MCF 10A (cell line): ENCODE results near the gene ACOT7. TPM values are rescaled to one million over a fixed set of nuclear protein-coding genes. Genes with fewer than 3 reads are reported as not detected.

Experiments
- BruUV-seq: library from RNA; stranded (reverse); fragments of 400-500 nt; replicated peaks from 2 replicates; lab custom pipeline; 2021; lab: Mats Ljungman, UMichigan
- CTCF ChIA-PET: fragments of 300-600 bp; sonication (Branson Sonifier 250); formaldehyde crosslinking; extraction: SDS; loops from one replicate; lab custom pipeline; 2021; ENCODE audit warnings: antibody characterized with exemption, inconsistent platforms; lab: Yijun Ruan, JAX
- POLR2A ChIA-PET: fragments of 300-600, 350-650 bp; sonication (Branson Sonifier 250); formaldehyde crosslinking; extraction: SDS; loops from one replicate; lab custom pipeline; 2020; ENCODE audit warnings: antibody characterized with exemption, inconsistent platforms; lab: Yijun Ruan, JAX
- DNase-seq: peaks from one replicate; pipeline ENCODE4 v3.0.0-alpha.2; 2018; ENCODE audit not compliant: unreplicated experiment
- H3K27ac Mint-ChIP-seq: one replicate; pipeline ENCODE4 v1.8.0; 2022; ENCODE audit warnings: mild to moderate bottlenecking, low read depth, mixed read lengths; ENCODE audit not compliant: unreplicated experiment
- H3K27me3 Mint-ChIP-seq: one replicate; pipeline ENCODE4 v1.8.0; 2022; ENCODE audit warnings: mixed read lengths; ENCODE audit not compliant: insufficient read depth, unreplicated experiment
- H3K36me3 Mint-ChIP-seq: one replicate; pipeline ENCODE4 v1.8.0; 2022; ENCODE audit warnings: mild to moderate bottlenecking, moderate library complexity, mixed read lengths; ENCODE audit not compliant: insufficient read depth, unreplicated experiment
- H3K4me1 Mint-ChIP-seq: one replicate; pipeline ENCODE4 v1.8.0; 2022; ENCODE audit warnings: mixed read lengths; ENCODE audit not compliant: insufficient read depth, unreplicated experiment
- H3K4me3 Mint-ChIP-seq: one replicate; pipeline ENCODE4 v1.8.0; 2022; ENCODE audit warnings: mild to moderate bottlenecking, moderate library complexity, mixed read lengths; ENCODE audit not compliant: unreplicated experiment
- H3K9me3 Mint-ChIP-seq: one replicate; pipeline ENCODE4 v1.8.0; 2022; ENCODE audit warnings: mixed read lengths; ENCODE audit not compliant: unreplicated experiment
- CTCF ChIP-seq: fragments of 200-600 bp; IDR thresholded peaks from one replicate; pipeline ENCODE4 v1.8.0; 2022; ENCODE audit warnings: antibody characterized with exemption, mild to moderate bottlenecking; ENCODE audit not compliant: unreplicated experiment
- intact Hi-C: fragments of 100-400 bp; cut with micrococcal nuclease; formaldehyde crosslinking; loops from 2 replicates; pipeline ENCODE4 v1.14.1; 2022
- total RNA-seq: library from RNA; stranded (reverse); gene quantifications from 2 replicates; pipeline ENCODE4 v1.2.3, GENCODE V29; 2022

ACOT7 gene
- total RNA-seq, 1 experiment from 2014 or later, result 117 TPM

- BruUV-seq, result no TSS peak
Measured at GRCh38 chr1:6409053-6409452, 15.5 kb upstream of the ACOT7 start.

GRCh38 chr1:6408023-6408422 lies 14.5 kb upstream of the ACOT7 start:
- BruUV-seq, result no TSS peak
- Mint-ChIP-seq H3K36me3 (no peaks in the 10 kb centered on the region), H3K27me3 (no peaks in the 10 kb centered on the region), H3K4me1 (peaks cover 10% of the 10 kb centered on the region), H3K4me3 (no peak overlapping the region), H3K27ac (no peak overlapping the region), H3K9me3 (no peaks in the 10 kb centered on the region)
- POLR2A ChIA-PET, result interaction anchor here (0.6 to 1.4 kb wide), 4 partner anchors 14 to 20 kb away, joined by 3 to 6 read pairs (median 4); partner anchors contain the start of gene ACOT7
- intact Hi-C loops, result no loop called here
- TF ChIP-seq CTCF, result no peak
- DNase-seq, result no peak
- CTCF ChIA-PET, result interaction anchor here (0.6 to 3.1 kb wide), 7 partner anchors 30 to 162 kb away, joined by 3 to 12 read pairs (median 4); no protein-coding TSS in a partner anchor

More at GRCh38 chr1:6409053-6409452, 15.5 kb upstream of the ACOT7 start:
- DNase-seq, result no peak
- POLR2A ChIA-PET, result interaction anchor here (0.7 to 1.1 kb wide), 3 partner anchors 19 to 87 kb away, joined by 3 to 4 read pairs (median 4); no protein-coding TSS in a partner anchor
- CTCF ChIA-PET, result interaction anchor here (1.4 to 3.1 kb wide), 3 partner anchors 28 to 163 kb away, joined by 4 to 12 read pairs (median 4); no protein-coding TSS in a partner anchor
- Mint-ChIP-seq H3K36me3 (no peaks in the 10 kb centered on the region), H3K9me3 (no peaks in the 10 kb centered on the region), H3K4me1 (peaks cover 11% of the 10 kb centered on the region), H3K27me3 (no peaks in the 10 kb centered on the region), H3K4me3 (no peak overlapping the region), H3K27ac (no peak overlapping the region)
- intact Hi-C loops, result no loop called here
- no peak for TF ChIP-seq CTCF

- no peak for DNase-seq
- Mint-ChIP-seq H3K27me3 (no peaks in the 10 kb centered on the region), H3K27ac (no peak overlapping the region), H3K4me3 (no peak overlapping the region), H3K9me3 (no peaks in the 10 kb centered on the region), H3K36me3 (no peaks in the 10 kb centered on the region), H3K4me1 (no peaks in the 10 kb centered on the region)
- intact Hi-C loops, result no loop called here
- POLR2A ChIA-PET, result interaction anchor here (0.6 to 2.5 kb wide), 5 partner anchors 16 to 155 kb away, joined by 3 to 9 read pairs (median 3); no protein-coding TSS in a partner anchor
- TF ChIP-seq CTCF, result no peak
- CTCF ChIA-PET, result interaction anchor here (0.7 to 10.2 kb wide), 10 partner anchors 12 to 154 kb away, joined by 3 to 188 read pairs (median 4); no protein-coding TSS in a partner anchor
- no TSS peak for BruUV-seq
Measured at GRCh38 chr1:6401673-6402072, 8.1 kb upstream of the ACOT7 start.

- no peaks in the 10 kb centered on the region for H3K4me1 Mint-ChIP-seq
- POLR2A ChIA-PET, result interaction anchor here (0.8 to 0.9 kb wide), 2 partner anchors 13 to 32 kb away, joined by 3 read pairs; no protein-coding TSS in a partner anchor
- no peak overlapping the region for H3K4me3 Mint-ChIP-seq
- intact Hi-C loops, result no loop called here
- no peaks in the 10 kb centered on the region for H3K9me3 Mint-ChIP-seq
- BruUV-seq, result no TSS peak
- no peaks in the 10 kb centered on the region for H3K36me3 Mint-ChIP-seq
- no peaks in the 10 kb centered on the region for H3K27me3 Mint-ChIP-seq
- no peak for DNase-seq
- CTCF ChIA-PET, result interaction anchor here (0.5 to 10.2 kb wide), 6 partner anchors 13 to 283 kb away, joined by 3 to 188 read pairs (median 4); no protein-coding TSS in a partner anchor
- H3K27ac Mint-ChIP-seq, result no peak overlapping the region
- TF ChIP-seq CTCF, result no peak
Measured at GRCh38 chr1:6399294-6399693, 5.7 kb upstream of the ACOT7 start.
